KG1 (cell line): ENCODE results near the gene SHROOM2.
"Not testable (repeated sequence)": the region's sequence is repeated elsewhere in the genome, so short reads cannot be mapped to it uniquely, and the experiment has no call there.

ENCODE experiments used
- DNase-seq: peaks from one replicate; lab custom pipeline; 2025; lab: John Stamatoyannopoulos, UW

Gene SHROOM2

DNA sequence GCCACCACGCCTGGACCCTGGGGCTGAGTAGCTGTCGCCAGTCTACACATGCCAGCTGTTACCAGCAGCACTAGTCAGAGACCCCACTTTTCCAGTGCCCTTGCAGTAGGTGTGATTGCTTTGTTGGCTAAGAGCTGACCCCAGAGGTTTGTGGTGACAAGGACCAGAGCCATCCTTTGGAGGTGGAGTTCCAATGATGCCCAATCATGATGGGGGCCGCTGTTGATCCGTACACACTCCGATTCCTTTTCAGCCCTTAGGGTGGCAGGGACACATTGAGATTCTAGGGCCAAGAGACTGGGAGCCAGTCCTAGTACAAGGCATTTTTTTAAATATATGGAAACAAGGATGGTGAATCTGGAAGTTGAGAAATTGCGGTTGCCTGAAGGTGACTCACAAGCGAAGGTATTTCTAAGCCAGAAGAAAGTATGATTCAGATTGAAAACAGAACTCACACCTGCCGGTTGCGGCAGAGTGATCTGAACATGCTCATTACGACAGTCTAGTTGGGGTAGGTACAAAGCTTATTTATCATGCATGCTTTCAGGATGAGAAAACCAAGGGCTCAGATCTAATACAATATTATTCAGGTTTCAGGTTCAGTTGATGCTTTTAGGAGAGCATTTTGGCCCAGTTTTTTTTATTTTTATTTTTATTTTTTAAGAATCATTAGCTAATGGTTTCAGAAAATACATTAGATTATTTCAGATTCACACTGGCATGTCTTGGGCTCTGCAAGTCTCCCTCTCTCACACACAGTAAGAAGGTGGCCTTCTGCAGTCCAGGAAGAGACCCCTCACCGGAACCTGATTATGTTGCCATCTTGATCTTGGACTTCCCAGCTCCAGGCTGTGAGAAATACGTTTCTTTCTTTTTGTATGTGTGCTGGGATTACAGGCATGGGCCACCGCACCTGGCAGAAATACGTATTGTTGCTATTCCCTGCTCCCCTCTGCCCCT lies 43.4 kb downstream of the SHROOM2 start:
- no peak for DNase-seq

DNA sequence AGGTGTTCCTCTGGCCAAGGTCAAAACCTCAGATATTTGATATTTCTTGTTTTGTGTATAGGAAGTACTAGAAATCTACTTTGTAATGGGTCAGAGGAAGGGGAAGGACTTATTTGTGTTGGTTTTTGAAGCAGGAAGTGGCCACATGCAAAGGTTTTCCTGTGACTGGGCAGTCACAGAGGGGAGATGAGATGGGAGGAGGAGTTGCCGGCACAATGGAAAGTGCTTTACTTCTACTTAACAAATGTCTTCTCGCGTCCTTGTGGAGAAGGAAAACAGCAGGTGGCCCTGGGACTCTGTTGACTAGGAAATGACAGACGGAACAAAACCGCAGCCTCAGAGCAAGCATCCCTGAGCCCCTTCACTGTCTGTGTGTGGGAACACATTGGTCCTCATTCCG lies 46.6 kb downstream of the SHROOM2 start:
- DNase-seq = no peak

DNA sequence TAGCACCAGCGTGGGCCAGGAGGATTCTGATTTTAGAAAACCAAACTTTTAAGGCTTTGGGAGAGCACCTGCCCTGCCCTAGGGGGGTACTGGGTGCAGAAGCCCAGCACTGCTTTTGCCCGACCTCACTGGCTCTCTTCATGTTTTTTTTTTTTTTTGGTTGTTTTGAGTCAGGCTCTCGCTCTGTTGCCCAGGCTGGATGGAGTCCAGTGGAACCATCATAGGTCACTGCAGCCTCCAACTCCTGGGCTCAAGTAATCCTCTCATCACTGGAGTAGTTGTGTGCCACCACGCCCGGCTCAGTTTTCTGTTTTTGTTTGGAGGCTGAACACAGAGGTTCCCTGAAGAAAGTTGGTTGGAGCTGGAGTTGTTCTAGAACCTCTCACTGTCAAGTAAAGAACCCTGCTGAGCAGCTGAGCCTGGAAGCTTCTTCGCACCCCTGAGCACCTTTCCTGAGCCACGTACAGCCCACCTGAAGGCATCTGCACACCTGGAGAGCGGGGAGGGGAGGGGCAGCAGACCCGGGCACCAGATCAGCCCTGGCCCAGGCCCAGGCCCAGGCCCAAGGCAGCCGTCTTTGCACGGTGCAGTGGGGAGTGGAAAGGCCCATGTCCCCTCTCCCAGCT lies 49.5 kb downstream of the SHROOM2 start:
- DNase-seq = no peak

DNA sequence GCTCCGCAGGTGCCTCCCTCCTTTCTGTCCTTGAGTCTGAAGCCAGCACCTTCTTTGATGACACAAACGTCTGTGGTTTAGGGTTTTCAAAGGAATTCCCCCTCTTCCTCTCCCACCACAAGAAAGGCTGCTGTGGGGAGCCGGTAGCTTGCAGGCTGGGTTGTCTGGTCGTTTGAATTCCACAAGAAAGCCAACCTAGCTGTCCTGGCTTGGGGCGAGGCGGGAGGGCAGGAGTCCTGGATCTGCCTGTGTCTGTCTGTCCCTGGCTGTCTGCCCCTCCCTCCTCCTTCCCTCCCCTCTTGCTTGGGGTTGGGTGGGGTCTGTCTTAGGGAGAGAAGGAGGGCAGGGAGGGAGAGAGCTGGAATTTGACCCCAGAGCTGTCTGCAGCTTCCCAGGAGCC lies 56.3 kb downstream of the SHROOM2 start:
- DNase-seq = no peak

DNA sequence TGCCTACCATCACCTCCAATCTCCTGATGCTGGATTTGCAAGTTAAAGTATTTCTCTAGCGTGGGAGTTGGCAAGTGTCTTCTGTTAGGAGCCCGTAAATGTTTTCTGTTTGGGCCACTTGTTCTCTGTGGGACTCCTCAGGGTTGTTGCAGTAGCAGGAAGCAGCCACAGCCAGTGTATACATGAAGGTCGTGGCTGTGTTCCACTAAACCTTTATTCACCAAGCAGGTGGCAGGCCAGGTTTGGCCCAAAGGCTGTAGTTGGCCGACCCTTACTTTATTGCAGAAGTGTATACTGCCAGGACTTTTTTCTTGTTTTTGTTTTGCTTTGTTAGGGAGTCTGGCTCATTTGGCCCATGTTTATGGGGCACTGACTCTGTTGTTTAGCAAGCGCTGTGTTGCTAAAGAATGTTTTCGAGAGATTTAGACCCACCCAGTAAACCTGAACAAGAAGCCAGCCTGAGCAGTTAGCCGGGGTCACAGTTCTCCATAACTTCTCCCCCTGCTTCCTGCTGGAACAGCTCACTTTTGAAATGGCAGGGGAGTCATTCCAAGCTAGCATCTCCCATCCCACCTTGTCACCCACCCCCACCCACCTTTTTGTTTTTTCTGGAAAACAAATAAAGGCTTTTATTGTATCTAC lies 58.8 kb downstream of the SHROOM2 start:
- DNase-seq = no peak

DNA sequence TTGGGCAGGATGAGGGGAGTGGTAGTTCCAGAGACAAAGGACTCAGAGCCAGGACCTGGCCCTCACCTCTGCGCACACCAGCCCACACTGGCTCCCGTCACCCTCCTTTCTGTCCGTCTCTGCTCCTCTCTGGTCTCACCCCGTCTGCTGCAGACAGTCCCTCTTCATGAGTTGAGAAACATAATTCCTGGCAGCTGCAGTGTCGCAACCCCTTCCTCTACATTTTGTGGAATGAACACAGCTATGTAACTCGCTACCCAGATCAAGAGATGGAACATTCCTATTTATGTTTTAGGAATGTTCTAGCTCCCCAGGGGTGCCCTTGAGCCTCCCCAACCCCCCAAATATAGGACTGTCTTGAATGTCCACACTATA lies 59.3 kb downstream of the SHROOM2 start:
- DNase-seq = no peak

DNA sequence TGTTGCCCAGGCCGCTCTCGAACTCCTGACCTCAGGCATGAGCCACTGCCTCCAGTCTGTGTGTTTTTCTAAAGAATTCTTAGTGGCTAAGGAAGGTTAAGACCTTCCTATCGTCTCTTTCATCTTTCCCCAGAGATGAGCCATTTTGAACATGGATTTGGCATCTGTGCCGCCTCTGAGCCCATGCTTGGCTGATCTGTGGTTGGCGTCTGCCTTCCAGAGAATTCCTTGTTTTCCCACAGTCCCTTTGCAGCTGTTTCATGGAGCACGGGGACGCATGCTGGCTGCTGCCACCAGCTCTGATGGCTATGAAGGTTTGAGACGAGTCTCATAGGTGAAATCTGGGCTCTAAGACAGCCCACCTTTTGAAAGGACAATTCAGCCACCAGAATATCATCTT lies 60.4 kb downstream of the SHROOM2 start:
- no peak for DNase-seq

DNA sequence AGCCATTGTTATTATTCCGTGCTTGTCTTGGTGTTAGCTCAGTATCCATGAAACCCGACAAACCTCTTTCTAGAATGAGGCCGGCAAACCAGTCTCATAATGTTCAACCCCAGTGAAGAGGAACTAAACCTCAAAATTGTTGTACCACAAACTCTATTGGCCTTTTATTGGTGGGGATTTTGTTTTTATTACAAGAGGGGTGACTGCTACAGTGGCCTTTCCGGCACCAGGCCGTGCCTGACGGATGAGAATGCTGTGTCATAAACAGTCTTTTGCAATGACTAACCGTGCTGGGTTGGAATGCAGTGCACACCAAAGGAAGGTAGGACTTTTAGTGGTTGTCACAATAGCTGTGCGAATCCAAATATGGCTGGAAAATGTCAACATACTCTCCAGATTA lies 60.8 kb downstream of the SHROOM2 start:
- no peak for DNase-seq

DNA sequence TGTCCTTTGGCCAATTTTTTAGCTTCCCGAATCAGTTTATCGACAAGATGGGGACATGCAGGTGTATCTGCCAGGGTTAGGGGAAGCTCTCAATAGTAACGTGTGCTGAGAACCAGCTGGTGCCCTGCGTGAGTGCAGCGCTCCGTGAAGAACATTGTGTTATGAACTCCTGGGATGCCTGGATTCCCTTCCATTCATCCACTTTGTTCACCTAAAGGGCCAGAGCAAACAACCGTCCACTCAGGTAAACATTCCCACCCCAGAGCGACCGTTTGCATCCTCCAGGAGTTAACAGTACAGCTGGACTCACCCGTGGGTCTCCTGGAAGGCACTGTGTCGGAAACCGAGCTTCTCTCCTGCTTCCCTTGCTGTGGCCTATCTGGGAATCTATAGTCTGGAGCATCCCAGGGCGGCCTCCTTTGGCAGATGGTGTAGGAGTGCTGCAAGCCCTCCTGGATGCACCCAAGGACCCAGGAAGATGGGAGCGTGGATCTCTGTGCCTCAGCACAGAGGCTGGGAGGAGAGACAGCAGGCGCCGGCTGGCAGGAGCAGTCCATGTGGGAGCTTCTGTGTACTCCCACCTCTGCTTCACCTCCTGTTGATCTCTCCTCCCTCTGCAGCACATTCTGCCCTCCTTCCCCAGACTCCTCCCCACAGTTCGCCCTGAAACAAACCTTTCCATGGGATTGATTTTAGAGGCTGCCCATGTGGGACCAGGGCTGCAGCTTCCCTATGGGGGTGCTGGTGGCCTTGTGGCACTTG lies 62.7 kb downstream of the SHROOM2 start:
- no peak for DNase-seq

DNA sequence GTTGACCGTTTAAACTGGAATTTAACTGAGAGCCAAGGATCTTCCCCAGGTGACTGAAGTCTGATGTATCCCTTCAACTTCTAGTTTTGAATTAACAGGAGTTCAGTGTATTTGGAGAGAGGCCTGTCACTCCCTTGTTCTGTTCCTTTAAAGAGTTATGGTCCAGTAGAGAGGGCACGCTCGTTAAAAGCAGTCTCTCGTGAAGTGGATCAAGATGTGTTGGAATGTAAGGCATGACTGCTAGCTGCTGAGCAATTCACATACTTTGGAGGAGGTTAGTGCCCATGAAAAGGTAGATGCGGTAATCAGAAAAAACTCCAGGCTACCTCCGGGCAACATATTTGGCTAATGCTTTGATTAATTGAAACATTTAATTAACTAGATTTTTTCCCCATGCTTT lies 65.7 kb downstream of the SHROOM2 start:
- no peak for DNase-seq

DNA sequence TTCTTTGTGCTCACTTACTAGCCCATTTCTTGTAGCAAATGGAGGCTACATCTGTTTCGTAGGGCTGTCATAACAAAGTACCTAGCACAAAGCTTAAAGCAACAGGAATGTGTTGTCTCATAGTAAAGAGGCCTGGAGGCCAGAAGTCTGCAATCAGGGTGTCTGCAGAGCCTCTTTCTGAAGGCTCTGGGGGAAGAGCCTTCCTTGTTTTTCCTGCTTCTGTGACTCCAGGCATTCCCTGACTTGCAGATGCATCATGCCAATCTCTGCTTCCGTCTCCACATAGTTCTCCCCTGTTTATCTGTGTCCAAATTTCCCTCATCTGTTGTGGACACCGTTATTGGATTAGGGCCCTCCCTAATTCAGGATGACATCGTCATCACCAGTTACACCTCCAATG lies 67.1 kb downstream of the SHROOM2 start:
- no peak for DNase-seq

DNA sequence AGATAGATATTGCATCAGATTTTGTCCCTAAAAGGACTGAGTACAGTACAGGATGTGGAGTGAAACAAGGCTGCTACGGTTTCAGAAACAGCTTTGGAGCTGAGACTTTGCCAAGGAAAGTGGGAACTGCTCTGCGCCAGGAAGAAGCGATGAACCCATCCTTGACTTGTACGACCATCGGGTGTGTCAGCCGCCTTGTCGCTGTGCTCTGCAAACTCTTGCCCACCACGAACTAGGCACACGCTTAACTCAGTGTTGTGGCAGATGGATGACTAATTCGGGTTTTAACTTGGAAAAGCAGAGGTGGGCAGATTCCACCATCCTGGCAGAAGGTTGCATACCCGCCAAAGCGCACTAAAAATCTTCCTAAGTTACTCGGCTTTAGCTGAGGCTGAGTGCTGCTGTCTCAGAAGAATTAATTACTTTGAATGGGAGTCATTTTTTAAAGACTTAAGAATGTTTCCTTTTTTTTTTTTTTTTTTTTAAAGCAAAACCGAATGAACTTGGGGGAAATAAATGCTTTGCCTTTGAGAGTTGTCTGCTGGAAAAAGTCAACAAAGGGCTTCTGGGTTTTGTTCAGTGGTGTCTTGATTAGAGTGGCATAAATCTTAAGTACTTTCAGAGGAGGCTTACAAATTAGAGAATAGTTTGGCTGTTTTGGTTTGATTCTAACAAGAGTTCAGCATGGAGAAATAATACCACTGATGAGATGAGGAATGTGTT lies 69.5 kb downstream of the SHROOM2 start:
- no peak for DNase-seq

DNA sequence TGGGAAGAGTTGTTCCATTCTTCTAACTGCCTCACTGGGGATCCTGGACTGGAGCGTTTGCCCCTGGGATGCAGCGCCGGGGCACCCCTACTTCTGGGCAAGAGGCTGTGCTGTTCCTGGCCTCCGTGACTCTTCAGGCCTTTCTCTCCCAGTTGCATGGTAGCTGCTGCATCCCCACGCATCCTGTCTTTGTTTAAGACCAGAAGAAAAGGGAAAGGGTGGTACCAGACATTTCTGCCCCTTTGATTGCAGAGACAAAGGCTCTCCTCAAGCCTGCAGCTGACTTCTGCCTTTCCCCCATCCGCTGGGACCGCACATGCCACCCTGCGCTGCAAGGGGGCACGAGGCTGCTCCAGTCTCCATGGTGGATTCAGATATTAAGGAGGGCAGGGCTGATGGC lies 70.4 kb downstream of the SHROOM2 start:
- DNase-seq = no peak

DNA sequence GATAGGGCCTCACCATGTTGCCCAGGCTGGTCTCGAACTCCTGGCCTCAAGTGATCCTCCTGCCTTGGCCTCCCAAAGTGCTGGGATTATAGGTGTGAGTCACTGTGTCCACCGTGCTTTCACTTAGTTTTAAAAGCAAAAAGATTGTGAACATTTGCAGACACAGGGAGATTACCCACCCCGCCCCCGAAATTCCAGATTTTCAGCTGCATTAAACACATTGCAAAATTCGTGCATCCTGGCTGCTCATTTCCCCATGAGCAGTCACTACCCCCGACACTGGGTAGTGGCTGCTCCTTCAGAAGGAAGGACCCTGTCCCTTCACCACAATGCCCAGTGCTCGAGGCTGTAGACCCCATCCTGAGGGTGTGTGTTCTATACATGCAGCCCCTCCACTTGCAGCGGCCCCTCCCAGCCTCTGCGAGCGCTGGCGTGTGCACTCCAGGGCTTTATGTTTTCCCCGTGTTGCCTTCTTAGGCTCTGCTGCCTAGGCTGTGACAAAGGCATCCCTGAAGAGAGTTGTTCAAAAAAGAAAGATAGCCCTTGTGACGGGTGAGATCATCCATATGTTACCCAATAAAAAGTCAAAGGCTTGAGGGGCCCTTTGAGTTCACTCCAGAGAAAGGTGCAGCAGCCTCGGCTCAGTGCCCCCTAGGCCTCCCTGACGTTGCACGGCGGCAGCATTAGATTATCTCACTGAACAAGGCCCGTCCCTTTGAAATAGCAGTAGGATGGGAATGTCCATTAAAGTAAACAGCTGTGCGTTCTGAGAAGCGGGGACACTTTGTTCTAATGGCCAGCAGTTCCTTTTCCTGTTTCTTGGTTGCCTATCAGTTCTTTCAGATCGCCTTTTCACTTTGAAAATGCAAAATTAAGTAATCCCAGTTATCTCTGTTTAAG lies 71.6 kb downstream of the SHROOM2 start:
- no peak for DNase-seq

DNA sequence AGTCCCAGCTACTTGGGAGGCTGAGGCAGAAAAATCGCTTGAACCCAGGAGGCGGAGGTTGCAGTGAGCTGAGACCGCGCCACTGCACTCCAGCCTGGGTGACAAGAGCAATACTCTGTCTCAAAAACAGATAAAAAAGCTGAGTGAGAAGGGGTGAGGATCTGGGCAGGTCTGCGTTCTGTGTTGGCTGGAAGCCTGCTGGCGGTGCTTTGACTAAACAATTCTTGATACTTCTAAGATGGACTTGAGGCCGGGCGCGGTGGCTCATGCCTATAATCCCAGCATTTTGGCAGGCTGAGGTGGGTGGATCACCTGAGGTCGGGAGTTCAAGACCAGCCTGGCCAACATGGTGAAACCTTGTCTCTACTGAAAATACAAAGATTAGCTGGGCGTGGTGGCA lies 72.5 kb downstream of the SHROOM2 start:
- DNase-seq = not testable (repeated sequence)

DNA sequence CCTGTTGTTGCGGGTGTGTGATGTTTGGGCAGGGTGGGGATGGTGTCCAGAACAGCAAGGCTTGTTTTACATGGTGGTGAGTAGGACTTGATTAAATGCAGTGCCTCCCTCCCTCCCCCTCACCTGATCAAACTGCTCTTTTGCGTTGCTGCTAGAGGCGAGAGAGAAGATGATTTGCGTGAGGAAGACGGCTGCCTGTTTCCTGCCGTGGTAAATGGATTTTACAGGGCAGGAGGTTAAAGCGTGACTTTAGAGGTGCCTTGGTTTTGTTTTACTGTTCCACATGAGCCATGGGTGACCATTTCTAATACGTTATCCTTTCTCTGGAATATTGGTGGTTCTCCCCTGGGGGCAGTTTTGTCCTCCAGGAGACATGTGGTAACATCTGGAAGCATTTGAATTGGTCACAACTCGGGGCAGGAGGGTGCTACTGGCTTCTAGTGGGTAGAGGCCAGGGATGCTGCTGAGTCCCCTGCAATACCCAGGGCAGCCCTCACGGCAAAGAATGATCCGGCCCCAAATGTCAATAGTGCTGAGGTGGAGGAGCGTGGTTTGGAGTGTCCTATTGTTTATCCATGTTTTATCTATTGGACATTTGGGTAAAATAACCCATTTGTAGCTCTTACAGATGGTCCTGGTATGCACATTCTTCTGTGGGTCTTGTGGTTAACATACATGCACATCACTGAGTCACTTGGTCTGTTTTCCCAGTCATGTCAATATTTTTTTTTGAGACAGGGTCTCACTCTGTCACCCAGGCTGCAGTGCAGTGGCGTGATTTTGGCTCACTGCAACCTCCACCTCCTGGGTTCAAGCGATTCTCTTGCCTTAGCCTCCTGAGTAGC lies 73.7 kb downstream of the SHROOM2 start:
- DNase-seq = no peak

DNA sequence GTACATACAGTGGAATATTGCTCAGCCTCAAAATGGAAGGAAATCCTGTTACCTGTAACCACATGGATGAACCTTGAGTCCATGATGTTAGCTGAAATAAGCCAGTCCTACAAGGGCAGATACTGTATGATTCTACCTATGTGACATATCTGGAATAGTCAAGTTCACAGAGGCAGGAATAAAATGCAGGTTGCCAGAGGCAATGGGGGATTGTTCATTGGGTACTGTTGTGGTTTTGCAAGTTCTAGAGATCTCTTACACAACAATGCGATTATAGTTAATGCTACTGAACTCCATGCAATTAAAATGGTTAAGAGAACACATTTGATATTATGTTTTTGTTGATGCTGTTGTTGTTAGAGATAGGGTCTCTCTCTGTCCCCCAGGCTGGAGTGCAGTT lies 74.6 kb downstream of the SHROOM2 start:
- DNase-seq = no peak

DNA sequence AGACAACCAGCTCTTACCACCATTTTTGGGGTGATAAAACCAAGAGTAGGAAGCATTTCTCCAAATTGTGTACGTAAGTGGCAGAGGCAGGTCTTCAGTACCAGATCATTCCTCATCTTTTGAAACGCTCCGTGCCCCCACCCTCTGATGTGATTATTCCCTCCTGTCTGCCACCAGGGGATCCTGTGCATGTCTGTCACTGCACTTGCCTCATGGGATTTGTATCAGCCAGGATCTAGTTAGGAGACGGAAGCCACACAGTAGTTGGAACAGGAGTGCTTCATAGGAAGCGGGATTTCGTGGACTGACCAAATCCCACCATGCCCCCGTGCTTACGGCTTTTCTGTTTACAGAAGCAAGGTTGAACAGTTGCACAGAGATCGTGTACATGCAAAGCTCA lies 75.5 kb downstream of the SHROOM2 start:
- no peak for DNase-seq

DNA sequence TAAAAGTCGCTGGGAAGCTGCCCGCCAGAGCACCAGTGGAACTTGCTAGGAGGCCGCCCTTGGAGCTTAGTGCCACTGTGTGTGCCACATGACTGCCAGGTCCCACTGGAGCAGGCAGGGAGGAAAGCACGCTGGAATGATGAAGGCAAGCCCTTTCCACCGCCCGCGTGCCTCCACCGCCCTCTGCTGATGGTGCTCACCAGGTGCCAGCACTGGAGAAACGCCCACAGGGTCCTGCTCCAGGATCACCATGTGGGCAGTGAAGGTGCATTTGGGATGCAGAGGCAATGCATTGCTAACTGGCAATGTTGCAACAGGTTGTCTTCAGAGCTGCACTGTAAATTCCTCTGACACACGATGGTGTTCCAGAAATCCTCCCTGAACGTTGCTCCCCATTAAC lies 76.3 kb downstream of the SHROOM2 start:
- DNase-seq = no peak

DNA sequence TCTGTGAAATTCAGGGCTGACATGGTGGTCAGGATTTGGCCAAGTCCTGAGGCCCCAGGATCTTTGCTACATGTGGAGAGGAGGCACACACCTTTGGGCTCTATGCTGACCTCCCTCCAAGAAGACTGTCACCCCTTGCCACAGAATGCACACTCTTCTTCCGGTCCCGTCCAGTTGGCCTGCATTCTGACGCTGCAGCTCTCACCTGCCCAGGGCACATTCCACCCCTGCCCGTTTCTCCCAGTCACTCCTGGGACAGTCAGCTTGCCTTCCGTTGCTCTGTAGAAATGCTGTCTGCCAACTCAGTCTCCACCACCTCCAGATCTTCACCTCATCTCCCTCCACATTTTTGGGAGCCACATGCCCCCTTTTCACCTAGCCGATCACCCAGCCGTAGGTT lies 76.7 kb downstream of the SHROOM2 start:
- no peak for DNase-seq
